PC-3 (cell line): ENCODE data around the gene LDHAL6B. TPM values are rescaled to one million over a fixed set of nuclear protein-coding genes. Genes with fewer than 3 reads are reported as not detected.

Experiments used
- ATAC-seq: fragments of 200-7000 bp; cut with Tn5 transposase; 2 replicates; pipeline ENCODE4 v1.9.1; 2020; ENCODE audit warnings: mild to moderate bottlenecking, moderate library complexity
- BruUV-seq: library from RNA; stranded (reverse); fragments of 400-500 nt; replicated peaks from 2 replicates; lab custom pipeline; 2021; lab: Mats Ljungman, UMichigan
- CTCF ChIA-PET: fragments of 300-600 bp; sonication (Branson Sonifier 250); formaldehyde crosslinking; loops from one replicate; lab custom pipeline; 2022; ENCODE audit warnings: antibody characterized with exemption; lab: Charles Lee
- POLR2A ChIA-PET: fragments of 300-600 bp; sonication (Branson Sonifier 250); formaldehyde crosslinking; loops from one replicate; lab custom pipeline; 2022; ENCODE audit warnings: antibody characterized with exemption; ENCODE audit not compliant: unreplicated experiment; lab: Charles Lee
- DNase-seq: peaks from one replicate; pipeline ENCODE4 v3.0.0-alpha.2; 2015
- H2AFZ ChIP-seq: fragments of 300-600 bp; sonication (generic); 2 replicates; pipeline ENCODE4 v1.6.0; 2016; ENCODE audit warnings: antibody characterized with exemption, low read length
- H3F3A ChIP-seq: fragments of 300-600 bp; sonication (generic); one replicate; pipeline ENCODE4 v1.6.0; 2017; ENCODE audit warnings: antibody characterized with exemption, low read length, control low read depth, mild to moderate bottlenecking; ENCODE audit not compliant: unreplicated experiment
- H3K27ac ChIP-seq: fragments of 300-600 bp; sonication (generic); 2 replicates; pipeline ENCODE4 v1.5.1; 2016; ENCODE audit warnings: mild to moderate bottlenecking, low read length
- H3K27me3 ChIP-seq: fragments of 300-600 bp; sonication (generic); 2 replicates; pipeline ENCODE4 v1.6.1; 2016; ENCODE audit warnings: low read length, mixed read lengths
- H3K36me3 ChIP-seq: fragments of 300-600 bp; sonication (generic); 2 replicates; pipeline ENCODE4 v1.6.1; 2016; ENCODE audit warnings: low read depth, mixed run types, low read length, mixed read lengths
- H3K4me1 ChIP-seq: fragments of 300-600 bp; sonication (generic); 2 replicates; pipeline ENCODE4 v1.5.1; 2016; ENCODE audit warnings: low read length; ENCODE audit not compliant: insufficient read depth
- H3K4me2 ChIP-seq: fragments of 300-600 bp; sonication (generic); 2 replicates; pipeline ENCODE4 v1.6.0; 2016; ENCODE audit warnings: low read length
- H3K4me3 ChIP-seq: fragments of 300-600 bp; sonication (generic); 2 replicates; pipeline ENCODE4 v1.5.1; 2016; ENCODE audit warnings: mild to moderate bottlenecking, low read length, mixed read lengths
- H3K79me2 ChIP-seq: fragments of 300-600 bp; sonication (generic); 2 replicates; pipeline ENCODE4 v1.6.1; 2017; ENCODE audit warnings: low read length, mixed read lengths
- H3K9ac ChIP-seq: fragments of 300-600 bp; sonication (generic); 2 replicates; pipeline ENCODE4 v1.6.0; 2016; ENCODE audit warnings: mild to moderate bottlenecking, low read length
- H3K9me2 ChIP-seq: fragments of 300-600 bp; sonication (generic); replicated peaks from 2 replicates; pipeline ENCODE4 v1.6.1; 2016; ENCODE audit warnings: mixed run types, low read length, mixed read lengths
- H3K9me3 ChIP-seq: fragments of 300-600 bp; sonication (generic); 2 replicates; pipeline ENCODE4 v1.6.1; 2016; ENCODE audit warnings: low read length, mixed read lengths
- H4K20me1 ChIP-seq: fragments of 300-600 bp; sonication (generic); 2 replicates; pipeline ENCODE4 v1.6.1; 2016; ENCODE audit warnings: low read length, mixed read lengths
- CTCF ChIP-seq: fragments of 300-600 bp; sonication (generic); conservative IDR thresholded peaks from 2 replicates; pipeline ENCODE4 v1.5.1; 2017; ENCODE audit warnings: antibody characterized with exemption, low read depth, mild to moderate bottlenecking, low read length
- EZH2 ChIP-seq: fragments of 300-600 bp; sonication (generic); IDR thresholded peaks from one replicate; pipeline ENCODE4 v1.6.1; 2017; ENCODE audit warnings: antibody characterized with exemption, mild to moderate bottlenecking, low read length; ENCODE audit not compliant: unreplicated experiment
- EZH2phosphoT487 ChIP-seq: fragments of 300-600 bp; sonication (generic); IDR thresholded peaks from 2 replicates; pipeline ENCODE4 v1.6.1; 2018; ENCODE audit warnings: mild to moderate bottlenecking, antibody characterized with exemption, low read length, borderline replicate concordance
- intact Hi-C: fragments of 100-400 bp; cut with micrococcal nuclease; formaldehyde crosslinking; loops from 2 replicates; pipeline ENCODE4 v1.9.0; 2023
- total RNA-seq: library from RNA; depleted of rRNA; stranded (reverse); fragments of >200 nt; gene quantifications from 2 replicates; pipeline ENCODE4 v1.2.3, GENCODE V29; 2014

Gene LDHAL6B
- total RNA-seq, 1 experiment from 2014 or later, result not detected

DNA sequence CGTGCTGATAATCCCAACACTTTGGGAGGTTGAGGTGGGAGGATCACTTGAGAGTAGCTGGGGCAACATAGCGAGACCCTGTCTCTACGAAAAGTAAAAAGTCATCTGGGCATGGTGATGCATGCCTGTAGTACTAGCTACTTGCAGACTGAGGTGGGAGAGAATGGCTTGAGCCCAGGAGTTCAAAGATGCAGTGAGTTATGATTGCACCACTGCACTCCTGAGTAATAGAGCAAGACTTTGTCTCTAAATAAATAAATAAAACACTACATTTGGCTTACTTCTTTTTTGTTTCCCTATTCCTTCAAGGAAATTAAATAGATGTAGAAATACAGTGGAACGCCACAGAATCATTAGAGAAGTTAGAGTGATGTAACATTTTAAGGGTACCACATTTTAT, 20.1 kb upstream of the LDHAL6B start:
- Histone ChIP-seq H3F3A (peaks cover under 1% of the 10 kb centered on the region), H3K36me3 (peaks cover 23% of the 10 kb centered on the region), H3K27ac (no peak overlapping the region), H3K79me2 (0 out of 2 replicates have a peak, but pooled peaks cover 7% of the 10 kb centered on the region), H3K27me3 (no peaks in the 10 kb centered on the region), H2AFZ (no peak overlapping the region), H3K9me2 (no peaks in the 10 kb centered on the region), H4K20me1 (no peaks in the 10 kb centered on the region), H3K4me3 (no peak overlapping the region), H3K4me1 (peaks cover 12% of the 10 kb centered on the region), H3K9ac (no peak overlapping the region), H3K4me2 (no peak overlapping the region), H3K9me3 (no peaks in the 10 kb centered on the region)
- BruUV-seq, result no TSS peak
- ChIA-PET POLR2A (no interaction called here), CTCF (no interaction called here)
- ATAC-seq (no peak), DNase-seq (no peak)
- TF ChIP-seq CTCF (no peak), EZH2phosphoT487 (no peak), EZH2 (no peak)
- intact Hi-C loops, result no loop called here

DNA sequence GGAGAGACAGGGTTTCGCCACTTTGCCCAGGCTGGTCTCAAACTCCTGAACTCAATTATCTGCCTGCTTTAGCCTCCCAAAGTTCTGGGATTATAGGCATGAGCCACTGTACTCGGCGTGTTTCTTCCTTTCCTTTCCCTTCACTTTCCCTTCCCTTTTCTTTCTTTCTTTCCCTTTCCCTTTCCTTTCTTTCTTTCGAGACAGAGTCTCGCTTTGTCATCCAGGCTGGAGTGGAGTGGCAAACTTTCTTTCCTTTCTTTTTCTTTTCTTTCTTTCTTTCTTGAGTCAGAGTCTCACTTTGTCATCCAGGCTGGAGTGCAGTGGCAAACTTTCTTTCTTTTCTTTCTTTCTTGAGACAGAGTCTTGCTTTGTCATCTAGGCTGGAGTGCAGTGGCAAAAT, 17.4 kb upstream of the LDHAL6B start:
- Histone ChIP-seq H3K27me3 (no peaks in the 10 kb centered on the region), H3K36me3 (peaks cover 32% of the 10 kb centered on the region), H3K4me3 (no peak overlapping the region), H3F3A (peaks cover 9% of the 10 kb centered on the region), H3K9ac (no peak overlapping the region), H3K9me2 (no peaks in the 10 kb centered on the region), H2AFZ (no peak overlapping the region), H4K20me1 (no peaks in the 10 kb centered on the region), H3K27ac (no peak overlapping the region), H3K9me3 (no peaks in the 10 kb centered on the region), H3K79me2 (0 out of 2 replicates have a peak, but pooled peaks cover 7% of the 10 kb centered on the region), H3K4me2 (no peak overlapping the region), H3K4me1 (peaks cover 28% of the 10 kb centered on the region)
- BruUV-seq, result no TSS peak
- TF ChIP-seq CTCF (no peak), EZH2 (no peak), EZH2phosphoT487 (no peak)
- POLR2A ChIA-PET, result no interaction called here
- CTCF ChIA-PET, result no interaction called here
- intact Hi-C loops, result no loop called here
- DNase-seq (no peak), ATAC-seq (no peak)

GRCh38 chr15:59190291-59190690, 16.4 kb upstream of the LDHAL6B start:
- DNase-seq (no peak), ATAC-seq (no peak)
- H3K27ac ChIP-seq, result peak overlapping the region; percentile 100
- H3K9ac ChIP-seq, result no peak overlapping the region
- H3K4me1 ChIP-seq, result peaks cover 28% of the 10 kb centered on the region
- H3K4me2 ChIP-seq, result 0 out of 2 replicates have a peak overlapping the region, but pooled peaks have one; percentile 95
- ChIA-PET POLR2A (no interaction called here), CTCF (no interaction called here)
- TF ChIP-seq EZH2 (no peak), EZH2phosphoT487 (no peak), CTCF (no peak)
- no peaks in the 10 kb centered on the region for H3K27me3 ChIP-seq
- H3F3A ChIP-seq, result peaks cover 9% of the 10 kb centered on the region
- H3K9me2 ChIP-seq, result no peaks in the 10 kb centered on the region
- H2AFZ ChIP-seq, result no peak overlapping the region
- intact Hi-C loops, result loop anchor here (2.0 kb wide), 1 partner anchor 15 kb away; no protein-coding TSS in a partner anchor
- BruUV-seq, result no TSS peak
- H3K9me3 ChIP-seq, result no peaks in the 10 kb centered on the region
- H3K79me2 ChIP-seq, result 0 out of 2 replicates have a peak, but pooled peaks cover 7% of the 10 kb centered on the region
- no peak overlapping the region for H3K4me3 ChIP-seq
- no peaks in the 10 kb centered on the region for H4K20me1 ChIP-seq
- H3K36me3 ChIP-seq, result peaks cover 42% of the 10 kb centered on the region
